HG02970 (cell line): ENCODE measurements around the gene TLR1.
"Not testable (repeated sequence)": the region's sequence is repeated elsewhere in the genome, so short reads cannot be mapped to it uniquely, and the experiment has no call there.

Source experiments
- ATAC-seq: cut with Tn5 transposase; IDR thresholded peaks from one replicate; pipeline ENCODE4 v1.9.1; 2021; ENCODE audit warnings: mild to moderate bottlenecking, moderate library complexity, moderate number of reproducible peaks; ENCODE audit not compliant: unreplicated experiment, low FRiP score

TLR1 gene

GRCh38 chr4:38804654-38805295 is at the start of gene TLR1:
Gene TLR1 (minus strand): TSS chr4:38804791. CDS start chr4:38798831, 5,960 bp downstream.
- ATAC-seq, result peak; percentile 29

- ATAC-seq, result no peak
Observed at GRCh38 chr4:38846015-38846414, 41.4 kb upstream of the TLR1 start.

- no peak for ATAC-seq
Observed at GRCh38 chr4:38842994-38843393, 38.4 kb upstream of the TLR1 start.

- ATAC-seq, result no peak
Observed at GRCh38 chr4:38837849-38838248, 33.3 kb upstream of the TLR1 start.

GRCh38 chr4:38837334-38837733 is 32.7 kb upstream of the TLR1 start:
- ATAC-seq, result no peak

GRCh38 chr4:38834570-38834969 is 30.0 kb upstream of the TLR1 start:
- no peak for ATAC-seq

- no peak for ATAC-seq
Observed at GRCh38 chr4:38832624-38833528, 28.3 kb upstream of the TLR1 start.

- no peak for ATAC-seq
Observed at GRCh38 chr4:38832206-38832605, 27.6 kb upstream of the TLR1 start.

GRCh38 chr4:38831653-38832052 is 27.1 kb upstream of the TLR1 start:
- no peak for ATAC-seq

- ATAC-seq, result no peak
Observed at GRCh38 chr4:38829237-38829636, 24.6 kb upstream of the TLR1 start.

- ATAC-seq, result no peak
Observed at GRCh38 chr4:38823766-38824165, 19.2 kb upstream of the TLR1 start.

- no peak for ATAC-seq
Observed at GRCh38 chr4:38822748-38823303, 18.2 kb upstream of the TLR1 start.

- no peak for ATAC-seq
Observed at GRCh38 chr4:38821739-38822138, 17.1 kb upstream of the TLR1 start.

- no peak for ATAC-seq
Observed at GRCh38 chr4:38820329-38821061, 15.9 kb upstream of the TLR1 start.

- no peak for ATAC-seq
Observed at GRCh38 chr4:38819569-38819968, 15.0 kb upstream of the TLR1 start.

GRCh38 chr4:38818441-38818976 is 13.9 kb upstream of the TLR1 start:
- peak; percentile 41 for ATAC-seq

- no peak for ATAC-seq
Observed at GRCh38 chr4:38815885-38816782, 11.5 kb upstream of the TLR1 start.

GRCh38 chr4:38814386-38814785 is 9.8 kb upstream of the TLR1 start:
- no peak for ATAC-seq

GRCh38 chr4:38811297-38811696 is 6.7 kb upstream of the TLR1 start:
- ATAC-seq, result no peak

GRCh38 chr4:38807462-38807861 is 2.9 kb upstream of the TLR1 start:
- not testable (repeated sequence) for ATAC-seq
